ENCODE measurements around the gene GSTT2B. TPM values are rescaled to one million over a fixed set of nuclear protein-coding genes. Genes with fewer than 3 reads are reported as not detected.
A peak's percentile ranks its signal among the peaks of the same experiment; 100 is the strongest.

The GSTT2B gene
- total RNA-seq, 2 donors from 2014 or later: 3.7 to 4.4 TPM

DNA sequence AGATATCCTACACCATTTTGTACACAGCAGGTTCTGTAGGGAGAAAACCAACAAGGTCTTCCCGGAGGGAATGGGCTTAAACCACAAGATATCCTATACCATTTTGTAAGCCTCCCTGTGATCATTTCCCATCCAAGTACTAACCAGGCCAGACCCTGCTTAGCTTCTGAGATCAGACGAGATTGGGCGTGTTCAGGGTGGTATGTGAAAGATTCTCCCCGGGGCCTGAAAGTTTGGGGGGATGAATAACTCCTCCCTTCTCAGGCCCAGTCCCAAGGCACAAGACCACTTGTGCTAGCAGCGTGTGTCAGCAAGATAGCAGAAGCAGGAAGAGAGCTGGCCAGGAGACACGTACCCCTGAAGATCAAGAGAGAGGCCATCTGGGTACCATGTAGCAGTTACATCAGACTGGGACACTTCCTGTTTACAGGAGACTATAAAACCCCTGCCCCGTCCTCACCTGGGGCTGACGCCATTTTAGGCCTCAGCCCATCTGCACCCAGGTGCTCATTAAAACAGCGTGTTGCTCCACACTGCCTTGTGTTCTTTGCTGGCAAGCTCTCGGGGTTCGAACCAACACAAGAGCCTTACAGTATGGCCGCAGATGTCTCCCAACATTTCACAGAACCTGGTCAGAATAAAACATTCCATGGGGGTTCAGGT is 49.5 kb downstream of the GSTT2B start:
- TF ChIP-seq CTCF (conservative IDR thresholded peaks at IDR 0.05): no peak
- H3K9ac ChIP-seq (ENCODE audit: extremely low read depth, low read length, poor library complexity, severe bottlenecking): no peak overlapping the region
- H3K4me1 Mint-ChIP-seq: peaks cover 13% of the 10 kb centered on the region
- 91 to 96% methylated on average over 7 to 12 of the region's 12 CpGs for whole genome bisulfite sequencing, 2 experiments (ENCODE audit: insufficient coverage in 1 of 2, insufficient read length in 1 of 2)
- no peaks in the 10 kb centered on the region for H3K27me3 Mint-ChIP-seq (ENCODE audit: insufficient read depth)
- H3K36me3 Mint-ChIP-seq (ENCODE audit: low read depth): peaks cover 15% of the 10 kb centered on the region
- no peak overlapping the region for H3K27ac Mint-ChIP-seq
- peaks cover 5% of the 10 kb centered on the region for H3K9me3 Mint-ChIP-seq
- H3K27ac ChIP-seq (ENCODE audit: low read depth, low read length): no peak overlapping the region
- no peaks in the 10 kb centered on the region for H3K27me3 ChIP-seq (ENCODE audit: control insufficient read depth, insufficient read depth, low read length, poor library complexity, severe bottlenecking)
- no peaks in the 10 kb centered on the region for H3K36me3 ChIP-seq (ENCODE audit: control insufficient read depth, insufficient read depth, low read length)
- H3K4me1 ChIP-seq (ENCODE audit: control insufficient read depth, insufficient read depth, low read length): no peaks in the 10 kb centered on the region
- DNase-seq: peak; percentile 38
- no peak overlapping the region for H3K4me3 ChIP-seq (ENCODE audit: low read length)
- no peak overlapping the region for H3K4me3 Mint-ChIP-seq
- peaks cover 10% of the 10 kb centered on the region for H3K9me3 ChIP-seq (ENCODE audit: control insufficient read depth, low read length)

- Histone ChIP-seq H3K4me1 (ENCODE audit: control insufficient read depth, insufficient read depth, low read length) (no peaks in the 10 kb centered on the region), H3K9me3 (ENCODE audit: control insufficient read depth, low read length) (peaks cover 10% of the 10 kb centered on the region), H3K4me3 (ENCODE audit: low read length) (no peak overlapping the region), H3K9ac (ENCODE audit: extremely low read depth, low read length, poor library complexity, severe bottlenecking) (no peak overlapping the region), H3K36me3 (ENCODE audit: control insufficient read depth, insufficient read depth, low read length) (no peaks in the 10 kb centered on the region), H3K27ac (ENCODE audit: low read depth, low read length) (no peak overlapping the region), H3K27me3 (ENCODE audit: control insufficient read depth, insufficient read depth, low read length, poor library complexity, severe bottlenecking) (no peaks in the 10 kb centered on the region)
- TF ChIP-seq CTCF (conservative IDR thresholded peaks at IDR 0.05): no peak
- Mint-ChIP-seq H3K4me3 (no peak overlapping the region), H3K27me3 (ENCODE audit: insufficient read depth) (no peaks in the 10 kb centered on the region), H3K36me3 (ENCODE audit: low read depth) (peaks cover 15% of the 10 kb centered on the region), H3K4me1 (peaks cover 13% of the 10 kb centered on the region), H3K27ac (no peak overlapping the region), H3K9me3 (peaks cover 5% of the 10 kb centered on the region)
- peak; percentile 13 for DNase-seq
- 93 to 96% methylated on average over 2 to 3 of the region's 3 CpGs for WGBS, 2 experiments (ENCODE audit: insufficient coverage in 1 of 2, insufficient read length in 1 of 2)
These were observed 50.4 kb downstream of the GSTT2B start for GRCh38 chr22:23910496-23911190.

GRCh38 chr22:23909296-23909898 is 51.6 kb downstream of the GSTT2B start:
- Histone ChIP-seq H3K36me3 (ENCODE audit: control insufficient read depth, insufficient read depth, low read length) (no peaks in the 10 kb centered on the region), H3K9me3 (ENCODE audit: control insufficient read depth, low read length) (peaks cover 10% of the 10 kb centered on the region), H3K9ac (ENCODE audit: extremely low read depth, low read length, poor library complexity, severe bottlenecking) (no peak overlapping the region), H3K27ac (ENCODE audit: low read depth, low read length) (no peak overlapping the region), H3K27me3 (ENCODE audit: control insufficient read depth, insufficient read depth, low read length, poor library complexity, severe bottlenecking) (no peaks in the 10 kb centered on the region), H3K4me1 (ENCODE audit: control insufficient read depth, insufficient read depth, low read length) (no peaks in the 10 kb centered on the region), H3K4me3 (ENCODE audit: low read length) (no peak overlapping the region)
- peak; percentile 19 for DNase-seq
- Mint-ChIP-seq H3K36me3 (ENCODE audit: low read depth) (peaks cover 15% of the 10 kb centered on the region), H3K4me3 (no peak overlapping the region), H3K27ac (no peak overlapping the region), H3K4me1 (peaks cover 13% of the 10 kb centered on the region), H3K9me3 (peaks cover 5% of the 10 kb centered on the region), H3K27me3 (ENCODE audit: insufficient read depth) (no peaks in the 10 kb centered on the region)
- no peak for TF ChIP-seq CTCF (conservative IDR thresholded peaks at IDR 0.05)
- WGBS, 2 experiments (ENCODE audit: insufficient coverage in 1 of 2, insufficient read length in 1 of 2): 89 to 92% methylated on average over 4 to 6 of the region's 6 CpGs

Measured in endodermal cell (in vitro differentiated cells).